Measurements from ENCODE around the gene LRGUK.

DNA sequence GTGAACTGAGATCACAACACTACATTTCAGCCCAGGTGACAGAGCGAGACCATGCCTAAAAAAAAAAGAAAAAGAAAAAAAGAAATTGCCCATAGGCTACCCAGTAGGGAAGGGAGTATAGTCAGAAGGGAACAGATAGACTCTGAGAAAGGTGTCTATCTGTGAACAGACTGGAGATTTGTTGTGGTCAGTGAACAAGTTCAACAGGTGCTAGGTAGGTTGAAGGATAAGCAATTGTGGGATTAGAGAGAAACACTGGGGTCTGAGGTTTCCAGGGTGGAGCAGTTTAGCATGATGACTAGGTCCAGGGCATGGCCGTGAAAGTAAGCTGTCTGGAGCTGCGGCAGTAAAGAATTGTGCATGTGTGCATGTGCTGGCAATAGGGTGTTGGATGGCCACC, 6.9 kb downstream of the LRGUK start:
- TF ChIP-seq EZH2phosphoT487 (IDR thresholded peaks at IDR 0.05; ENCODE audit: unreplicated experiment) (no peak), EZH2 (IDR thresholded peaks at IDR 0.05; ENCODE audit: low read depth, unreplicated experiment) (no peak), POLR2AphosphoS5 (IDR thresholded peaks at IDR 0.05; ENCODE audit: low read depth) (no peak), JUNB (IDR thresholded peaks at IDR 0.05; ENCODE audit: unreplicated experiment) (no peak), ZNF331 (CRISPR knock-in tag; IDR thresholded peaks at IDR 0.05; ENCODE audit: low read depth) (no peak), CREB1 (CRISPR knock-in tag; IDR thresholded peaks at IDR 0.05; ENCODE audit: low read depth) (no peak), STAT1 (IDR thresholded peaks at IDR 0.05; ENCODE audit: unreplicated experiment) (no peak), ZNF114 (CRISPR knock-in tag; IDR thresholded peaks at IDR 0.05) (no peak), NANOG (IDR thresholded peaks at IDR 0.05; ENCODE audit: borderline replicate concordance) (no peak)
- TF ChIP-seq, protein P1, sequence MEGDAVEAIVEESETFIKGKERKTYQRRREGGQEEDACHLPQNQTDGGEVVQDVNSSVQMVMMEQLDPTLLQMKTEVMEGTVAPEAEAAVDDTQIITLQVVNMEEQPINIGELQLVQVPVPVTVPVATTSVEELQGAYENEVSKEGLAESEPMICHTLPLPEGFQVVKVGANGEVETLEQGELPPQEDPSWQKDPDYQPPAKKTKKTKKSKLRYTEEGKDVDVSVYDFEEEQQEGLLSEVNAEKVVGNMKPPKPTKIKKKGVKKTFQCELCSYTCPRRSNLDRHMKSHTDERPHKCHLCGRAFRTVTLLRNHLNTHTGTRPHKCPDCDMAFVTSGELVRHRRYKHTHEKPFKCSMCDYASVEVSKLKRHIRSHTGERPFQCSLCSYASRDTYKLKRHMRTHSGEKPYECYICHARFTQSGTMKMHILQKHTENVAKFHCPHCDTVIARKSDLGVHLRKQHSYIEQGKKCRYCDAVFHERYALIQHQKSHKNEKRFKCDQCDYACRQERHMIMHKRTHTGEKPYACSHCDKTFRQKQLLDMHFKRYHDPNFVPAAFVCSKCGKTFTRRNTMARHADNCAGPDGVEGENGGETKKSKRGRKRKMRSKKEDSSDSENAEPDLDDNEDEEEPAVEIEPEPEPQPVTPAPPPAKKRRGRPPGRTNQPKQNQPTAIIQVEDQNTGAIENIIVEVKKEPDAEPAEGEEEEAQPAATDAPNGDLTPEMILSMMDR (conservative IDR thresholded peaks at IDR 0.05; ENCODE audit: low read depth in 2 of 2), result no peak
- TF ChIP-seq, protein P2, sequence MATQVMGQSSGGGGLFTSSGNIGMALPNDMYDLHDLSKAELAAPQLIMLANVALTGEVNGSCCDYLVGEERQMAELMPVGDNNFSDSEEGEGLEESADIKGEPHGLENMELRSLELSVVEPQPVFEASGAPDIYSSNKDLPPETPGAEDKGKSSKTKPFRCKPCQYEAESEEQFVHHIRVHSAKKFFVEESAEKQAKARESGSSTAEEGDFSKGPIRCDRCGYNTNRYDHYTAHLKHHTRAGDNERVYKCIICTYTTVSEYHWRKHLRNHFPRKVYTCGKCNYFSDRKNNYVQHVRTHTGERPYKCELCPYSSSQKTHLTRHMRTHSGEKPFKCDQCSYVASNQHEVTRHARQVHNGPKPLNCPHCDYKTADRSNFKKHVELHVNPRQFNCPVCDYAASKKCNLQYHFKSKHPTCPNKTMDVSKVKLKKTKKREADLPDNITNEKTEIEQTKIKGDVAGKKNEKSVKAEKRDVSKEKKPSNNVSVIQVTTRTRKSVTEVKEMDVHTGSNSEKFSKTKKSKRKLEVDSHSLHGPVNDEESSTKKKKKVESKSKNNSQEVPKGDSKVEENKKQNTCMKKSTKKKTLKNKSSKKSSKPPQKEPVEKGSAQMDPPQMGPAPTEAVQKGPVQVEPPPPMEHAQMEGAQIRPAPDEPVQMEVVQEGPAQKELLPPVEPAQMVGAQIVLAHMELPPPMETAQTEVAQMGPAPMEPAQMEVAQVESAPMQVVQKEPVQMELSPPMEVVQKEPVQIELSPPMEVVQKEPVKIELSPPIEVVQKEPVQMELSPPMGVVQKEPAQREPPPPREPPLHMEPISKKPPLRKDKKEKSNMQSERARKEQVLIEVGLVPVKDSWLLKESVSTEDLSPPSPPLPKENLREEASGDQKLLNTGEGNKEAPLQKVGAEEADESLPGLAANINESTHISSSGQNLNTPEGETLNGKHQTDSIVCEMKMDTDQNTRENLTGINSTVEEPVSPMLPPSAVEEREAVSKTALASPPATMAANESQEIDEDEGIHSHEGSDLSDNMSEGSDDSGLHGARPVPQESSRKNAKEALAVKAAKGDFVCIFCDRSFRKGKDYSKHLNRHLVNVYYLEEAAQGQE (IDR thresholded peaks at IDR 0.05; ENCODE audit: unreplicated experiment), result no peak
- TF ChIP-seq, protein P3, sequence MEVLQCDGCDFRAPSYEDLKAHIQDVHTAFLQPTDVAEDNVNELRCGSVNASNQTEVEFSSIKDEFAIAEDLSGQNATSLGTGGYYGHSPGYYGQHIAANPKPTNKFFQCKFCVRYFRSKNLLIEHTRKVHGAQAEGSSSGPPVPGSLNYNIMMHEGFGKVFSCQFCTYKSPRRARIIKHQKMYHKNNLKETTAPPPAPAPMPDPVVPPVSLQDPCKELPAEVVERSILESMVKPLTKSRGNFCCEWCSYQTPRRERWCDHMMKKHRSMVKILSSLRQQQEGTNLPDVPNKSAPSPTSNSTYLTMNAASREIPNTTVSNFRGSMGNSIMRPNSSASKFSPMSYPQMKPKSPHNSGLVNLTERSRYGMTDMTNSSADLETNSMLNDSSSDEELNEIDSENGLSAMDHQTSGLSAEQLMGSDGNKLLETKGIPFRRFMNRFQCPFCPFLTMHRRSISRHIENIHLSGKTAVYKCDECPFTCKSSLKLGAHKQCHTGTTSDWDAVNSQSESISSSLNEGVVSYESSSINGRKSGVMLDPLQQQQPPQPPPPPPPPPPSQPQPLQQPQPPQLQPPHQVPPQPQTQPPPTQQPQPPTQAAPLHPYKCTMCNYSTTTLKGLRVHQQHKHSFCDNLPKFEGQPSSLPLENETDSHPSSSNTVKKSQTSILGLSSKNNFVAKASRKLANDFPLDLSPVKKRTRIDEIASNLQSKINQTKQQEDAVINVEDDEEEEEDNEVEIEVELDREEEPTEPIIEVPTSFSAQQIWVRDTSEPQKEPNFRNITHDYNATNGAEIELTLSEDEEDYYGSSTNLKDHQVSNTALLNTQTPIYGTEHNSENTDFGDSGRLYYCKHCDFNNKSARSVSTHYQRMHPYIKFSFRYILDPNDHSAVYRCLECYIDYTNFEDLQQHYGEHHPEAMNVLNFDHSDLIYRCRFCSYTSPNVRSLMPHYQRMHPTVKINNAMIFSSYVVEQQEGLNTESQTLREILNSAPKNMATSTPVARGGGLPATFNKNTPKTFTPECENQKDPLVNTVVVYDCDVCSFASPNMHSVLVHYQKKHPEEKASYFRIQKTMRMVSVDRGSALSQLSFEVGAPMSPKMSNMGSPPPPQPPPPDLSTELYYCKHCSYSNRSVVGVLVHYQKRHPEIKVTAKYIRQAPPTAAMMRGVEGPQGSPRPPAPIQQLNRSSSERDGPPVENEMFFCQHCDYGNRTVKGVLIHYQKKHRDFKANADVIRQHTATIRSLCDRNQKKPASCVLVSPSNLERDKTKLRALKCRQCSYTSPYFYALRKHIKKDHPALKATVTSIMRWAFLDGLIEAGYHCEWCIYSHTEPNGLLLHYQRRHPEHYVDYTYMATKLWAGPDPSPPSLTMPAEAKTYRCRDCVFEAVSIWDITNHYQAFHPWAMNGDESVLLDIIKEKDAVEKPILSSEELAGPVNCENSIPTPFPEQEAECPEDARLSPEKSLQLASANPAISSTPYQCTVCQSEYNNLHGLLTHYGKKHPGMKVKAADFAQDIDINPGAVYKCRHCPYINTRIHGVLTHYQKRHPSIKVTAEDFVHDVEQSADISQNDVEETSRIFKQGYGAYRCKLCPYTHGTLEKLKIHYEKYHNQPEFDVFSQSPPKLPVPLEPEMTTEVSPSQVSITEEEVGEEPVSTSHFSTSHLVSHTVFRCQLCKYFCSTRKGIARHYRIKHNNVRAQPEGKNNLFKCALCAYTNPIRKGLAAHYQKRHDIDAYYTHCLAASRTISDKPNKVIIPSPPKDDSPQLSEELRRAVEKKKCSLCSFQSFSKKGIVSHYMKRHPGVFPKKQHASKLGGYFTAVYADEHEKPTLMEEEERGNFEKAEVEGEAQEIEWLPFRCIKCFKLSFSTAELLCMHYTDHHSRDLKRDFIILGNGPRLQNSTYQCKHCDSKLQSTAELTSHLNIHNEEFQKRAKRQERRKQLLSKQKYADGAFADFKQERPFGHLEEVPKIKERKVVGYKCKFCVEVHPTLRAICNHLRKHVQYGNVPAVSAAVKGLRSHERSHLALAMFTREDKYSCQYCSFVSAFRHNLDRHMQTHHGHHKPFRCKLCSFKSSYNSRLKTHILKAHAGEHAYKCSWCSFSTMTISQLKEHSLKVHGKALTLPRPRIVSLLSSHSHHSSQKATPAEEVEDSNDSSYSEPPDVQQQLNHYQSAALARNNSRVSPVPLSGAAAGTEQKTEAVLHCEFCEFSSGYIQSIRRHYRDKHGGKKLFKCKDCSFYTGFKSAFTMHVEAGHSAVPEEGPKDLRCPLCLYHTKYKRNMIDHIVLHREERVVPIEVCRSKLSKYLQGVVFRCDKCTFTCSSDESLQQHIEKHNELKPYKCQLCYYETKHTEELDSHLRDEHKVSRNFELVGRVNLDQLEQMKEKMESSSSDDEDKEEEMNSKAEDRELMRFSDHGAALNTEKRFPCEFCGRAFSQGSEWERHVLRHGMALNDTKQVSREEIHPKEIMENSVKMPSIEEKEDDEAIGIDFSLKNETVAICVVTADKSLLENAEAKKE (CRISPR knock-in tag; IDR thresholded peaks at IDR 0.05), result no peak
- TF ChIP-seq, protein P4, sequence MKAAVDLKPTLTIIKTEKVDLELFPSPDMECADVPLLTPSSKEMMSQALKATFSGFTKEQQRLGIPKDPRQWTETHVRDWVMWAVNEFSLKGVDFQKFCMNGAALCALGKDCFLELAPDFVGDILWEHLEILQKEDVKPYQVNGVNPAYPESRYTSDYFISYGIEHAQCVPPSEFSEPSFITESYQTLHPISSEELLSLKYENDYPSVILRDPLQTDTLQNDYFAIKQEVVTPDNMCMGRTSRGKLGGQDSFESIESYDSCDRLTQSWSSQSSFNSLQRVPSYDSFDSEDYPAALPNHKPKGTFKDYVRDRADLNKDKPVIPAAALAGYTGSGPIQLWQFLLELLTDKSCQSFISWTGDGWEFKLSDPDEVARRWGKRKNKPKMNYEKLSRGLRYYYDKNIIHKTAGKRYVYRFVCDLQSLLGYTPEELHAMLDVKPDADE (IDR thresholded peaks at IDR 0.05), result no peak
